AG08396 (cell line): ENCODE data around the gene SLIT3.
"Not testable (repeated sequence)": the region's sequence is repeated elsewhere in the genome, so short reads cannot be mapped to it uniquely, and the experiment has no call there.

Source experiments
- DNase-seq: peaks from one replicate; pipeline ENCODE4 v3.0.0; 2012; ENCODE audit warnings: low spot score, mixed read lengths

The SLIT3 gene

GRCh38 chr5:168646335-168646734 is 654.6 kb downstream of the SLIT3 start:
- no peak for DNase-seq

GRCh38 chr5:168645195-168645594 is 655.7 kb downstream of the SLIT3 start:
- DNase-seq = no peak

GRCh38 chr5:168642019-168642418 is 658.9 kb downstream of the SLIT3 start:
- DNase-seq = no peak

- DNase-seq = not testable (repeated sequence)
These were observed 662.1 kb downstream of the SLIT3 start for GRCh38 chr5:168638846-168639245.

GRCh38 chr5:168637793-168638192 is 663.1 kb downstream of the SLIT3 start:
- no peak for DNase-seq

GRCh38 chr5:168637281-168637680 is 663.7 kb downstream of the SLIT3 start:
- no peak for DNase-seq

- not testable (repeated sequence) for DNase-seq
These were observed 670.0 kb downstream of the SLIT3 start for GRCh38 chr5:168630958-168631357.

- DNase-seq = no peak
These were observed 676.0 kb downstream of the SLIT3 start for GRCh38 chr5:168624850-168625364.

GRCh38 chr5:168620807-168621206 is 680.1 kb downstream of the SLIT3 start:
- no peak for DNase-seq

GRCh38 chr5:168614661-168615060 is 686.3 kb downstream of the SLIT3 start:
- DNase-seq = no peak

GRCh38 chr5:168613996-168614395 is 686.9 kb downstream of the SLIT3 start:
- no peak for DNase-seq

- no peak for DNase-seq
These were observed 687.5 kb downstream of the SLIT3 start for GRCh38 chr5:168613396-168613795.

GRCh38 chr5:168612996-168613395 is 687.9 kb downstream of the SLIT3 start:
- DNase-seq = no peak

- no peak for DNase-seq
These were observed 688.8 kb downstream of the SLIT3 start for GRCh38 chr5:168612123-168612522.
